ENCODE results near the gene COL9A3. TPM values are rescaled to one million over a fixed set of nuclear protein-coding genes. Genes with fewer than 3 reads are reported as not detected.

Gene COL9A3
- total RNA-seq, 1 donor from 2014 or later = 10.5 TPM

GRCh38 chr20:62782149-62782892, 34.5 kb upstream of the COL9A3 start:
- H3K79me2 ChIP-seq (ENCODE audit: low read depth) = no peaks in the 10 kb centered on the region
- no peaks in the 10 kb centered on the region for H3K27me3 ChIP-seq
- H2AFZ ChIP-seq (replicated peaks) = no peak overlapping the region
- Mint-ChIP-seq H3K27ac (peak overlapping the region; percentile 34), H3K4me1 (peaks cover 24% of the 10 kb centered on the region), H3K4me3 (no peak overlapping the region), H3K9me3 (no peaks in the 10 kb centered on the region), H3K36me3 (no peaks in the 10 kb centered on the region), H3K27me3 (ENCODE audit: insufficient read depth, low read depth) (peaks cover 3% of the 10 kb centered on the region)
- no peaks in the 10 kb centered on the region for H4K20me1 ChIP-seq (ENCODE audit: low read depth)
- no peak overlapping the region for H3K9ac ChIP-seq
- H3K4me2 ChIP-seq = no peak overlapping the region
- H3K36me3 ChIP-seq = no peaks in the 10 kb centered on the region
- TF ChIP-seq EZH2phosphoT487 (IDR thresholded peaks at IDR 0.05) = no peak
- TF ChIP-seq CTCF (IDR thresholded peaks at IDR 0.05) = peak; percentile 27
- H3F3A ChIP-seq (ENCODE audit: low read depth) = peaks cover 10% of the 10 kb centered on the region
- peaks cover 17% of the 10 kb centered on the region for H3K4me1 ChIP-seq
- no peak overlapping the region for H3K4me3 ChIP-seq
- DNase-seq (ENCODE audit: low spot score) = peak; percentile 48
- H3K9me3 ChIP-seq (ENCODE audit: low read depth) = no peaks in the 10 kb centered on the region
- H3K27ac ChIP-seq = no peak overlapping the region

GRCh38 chr20:62782893-62783278, 34.0 kb upstream of the COL9A3 start:
- no peak for DNase-seq (ENCODE audit: low spot score)
- Mint-ChIP-seq H3K27ac (peak overlapping the region; percentile 34), H3K4me3 (no peak overlapping the region), H3K36me3 (no peaks in the 10 kb centered on the region), H3K27me3 (ENCODE audit: insufficient read depth, low read depth) (peaks cover 5% of the 10 kb centered on the region), H3K4me1 (peaks cover 24% of the 10 kb centered on the region), H3K9me3 (no peaks in the 10 kb centered on the region)
- no peaks in the 10 kb centered on the region for H3K9me3 ChIP-seq (ENCODE audit: low read depth)
- H3K27ac ChIP-seq = no peak overlapping the region
- no peak overlapping the region for H3K4me3 ChIP-seq
- TF ChIP-seq CTCF (IDR thresholded peaks at IDR 0.05) = no peak
- TF ChIP-seq EZH2 (IDR thresholded peaks at IDR 0.05) = no peak
- no peak for TF ChIP-seq EZH2phosphoT487 (IDR thresholded peaks at IDR 0.05)
- no peaks in the 10 kb centered on the region for H3K27me3 ChIP-seq
- no peaks in the 10 kb centered on the region for H3K36me3 ChIP-seq
- no peak overlapping the region for H2AFZ ChIP-seq (replicated peaks)
- H3F3A ChIP-seq (ENCODE audit: low read depth) = peaks cover 10% of the 10 kb centered on the region
- no peaks in the 10 kb centered on the region for H4K20me1 ChIP-seq (ENCODE audit: low read depth)
- H3K9ac ChIP-seq = no peak overlapping the region
- H3K4me1 ChIP-seq = peaks cover 17% of the 10 kb centered on the region
- no peak overlapping the region for H3K4me2 ChIP-seq
- no peaks in the 10 kb centered on the region for H3K79me2 ChIP-seq (ENCODE audit: low read depth)

GRCh38 chr20:62784497-62784896, 32.4 kb upstream of the COL9A3 start:
- no peak for DNase-seq (ENCODE audit: low spot score)
- Histone ChIP-seq H3F3A (ENCODE audit: low read depth) (peaks cover 10% of the 10 kb centered on the region), H2AFZ (replicated peaks) (no peak overlapping the region), H3K36me3 (no peaks in the 10 kb centered on the region), H3K27me3 (no peaks in the 10 kb centered on the region), H3K4me2 (no peak overlapping the region), H3K9ac (no peak overlapping the region), H3K27ac (no peak overlapping the region), H3K4me3 (no peak overlapping the region), H3K4me1 (peaks cover 17% of the 10 kb centered on the region), H3K79me2 (ENCODE audit: low read depth) (no peaks in the 10 kb centered on the region), H4K20me1 (ENCODE audit: low read depth) (no peaks in the 10 kb centered on the region), H3K9me3 (ENCODE audit: low read depth) (no peaks in the 10 kb centered on the region)
- Mint-ChIP-seq H3K27me3 (ENCODE audit: insufficient read depth, low read depth) (peaks cover 7% of the 10 kb centered on the region), H3K4me1 (peaks cover 29% of the 10 kb centered on the region), H3K36me3 (no peaks in the 10 kb centered on the region), H3K4me3 (no peak overlapping the region), H3K27ac (no peak overlapping the region), H3K9me3 (no peaks in the 10 kb centered on the region)
- TF ChIP-seq EZH2phosphoT487 (IDR thresholded peaks at IDR 0.05) (no peak), EZH2 (IDR thresholded peaks at IDR 0.05) (no peak), CTCF (IDR thresholded peaks at IDR 0.05) (no peak)

All from neural progenitor cell (in vitro differentiated cells).